GM21423 (cell line): Measurements from ENCODE around the gene ATP9B.
"Not testable (repeated sequence)": the region's sequence is repeated elsewhere in the genome, so short reads cannot be mapped to it uniquely, and the experiment has no call there.

Experiments
- ATAC-seq: cut with Tn5 transposase; IDR thresholded peaks from one replicate; pipeline ENCODE4 v1.9.1; 2021; ENCODE audit warnings: mild to moderate bottlenecking, moderate library complexity; ENCODE audit not compliant: unreplicated experiment

Gene ATP9B

GRCh38 chr18:79071503-79072210, 2.5 kb downstream of the ATP9B start:
- ATAC-seq = no peak

GRCh38 chr18:79072655-79073054, 3.5 kb downstream of the ATP9B start:
- not testable (repeated sequence) for ATAC-seq

- no peak for ATAC-seq
Measured at GRCh38 chr18:79077181-79077580, 8.0 kb downstream of the ATP9B start.

GRCh38 chr18:79078791-79079190, 9.6 kb downstream of the ATP9B start:
- not testable (repeated sequence) for ATAC-seq

GRCh38 chr18:79092874-79093273, 23.7 kb downstream of the ATP9B start:
- ATAC-seq = no peak

GRCh38 chr18:79093986-79094385, 24.8 kb downstream of the ATP9B start:
- ATAC-seq = no peak

- ATAC-seq = no peak
Measured at GRCh38 chr18:79095216-79095615, 26.0 kb downstream of the ATP9B start.

GRCh38 chr18:79100944-79101343, 31.8 kb downstream of the ATP9B start:
- no peak for ATAC-seq

- no peak for ATAC-seq
Measured at GRCh38 chr18:79102886-79103285, 33.7 kb downstream of the ATP9B start.

GRCh38 chr18:79104137-79104536, 34.9 kb downstream of the ATP9B start:
- no peak for ATAC-seq

- ATAC-seq = no peak
Measured at GRCh38 chr18:79105455-79105854, 36.3 kb downstream of the ATP9B start.

GRCh38 chr18:79106084-79106483, 36.9 kb downstream of the ATP9B start:
- ATAC-seq = no peak

GRCh38 chr18:79107886-79108285, 38.7 kb downstream of the ATP9B start:
- no peak for ATAC-seq

- ATAC-seq = no peak
Measured at GRCh38 chr18:79108549-79109215, 39.5 kb downstream of the ATP9B start.

- ATAC-seq = no peak
Measured at GRCh38 chr18:79111483-79111882, 42.3 kb downstream of the ATP9B start.

- ATAC-seq = no peak
Measured at GRCh38 chr18:79117385-79117784, 48.2 kb downstream of the ATP9B start.

- no peak for ATAC-seq
Measured at GRCh38 chr18:79117788-79118187, 48.6 kb downstream of the ATP9B start.

GRCh38 chr18:79118797-79119196, 49.6 kb downstream of the ATP9B start:
- no peak for ATAC-seq

GRCh38 chr18:79121746-79122474, 52.7 kb downstream of the ATP9B start:
- no peak for ATAC-seq

- no peak for ATAC-seq
Measured at GRCh38 chr18:79123948-79124347, 54.8 kb downstream of the ATP9B start.

- no peak for ATAC-seq
Measured at GRCh38 chr18:79129120-79129519, 59.9 kb downstream of the ATP9B start.

- ATAC-seq = no peak
Measured at GRCh38 chr18:79133724-79134123, 64.5 kb downstream of the ATP9B start.
